SK-N-SH treated with all-trans-retinoic acid at 6 μM for 48 hours (cell line): ENCODE measurements around the gene KLHL42.

Source experiments
- ISL1 ChIP-seq: fragments of 250-450 bp; sonication (Bioruptor Pico); IDR thresholded peaks from 2 replicates; pipeline ENCODE4 v2.1.2; 2022; ENCODE audit warnings: mild to moderate bottlenecking, moderate library complexity
- PATZ1 ChIP-seq: fragments of 250-450 bp; sonication (Bioruptor Pico); IDR thresholded peaks from 2 replicates; pipeline ENCODE4 v1.8.0; 2020; ENCODE audit warnings: mild to moderate bottlenecking, moderate library complexity, borderline replicate concordance
- TOX ChIP-seq: fragments of 250-450 bp; sonication (Bioruptor Pico); IDR thresholded peaks from 2 replicates; pipeline ENCODE4 v1.8.0; 2021; ENCODE audit warnings: mild to moderate bottlenecking, moderate library complexity, borderline replicate concordance
- ZFP30 ChIP-seq: fragments of 450-650 bp; formaldehyde crosslinking; IDR thresholded peaks from 2 replicates; pipeline ENCODE4 v1.5.0; 2022; ENCODE audit warnings: mild to moderate bottlenecking, moderate library complexity

GRCh38 chr12:27826076-27826475 lies 46.0 kb downstream of the KLHL42 start:
- no peak for TF ChIP-seq ZFP30
- no peak for TF ChIP-seq PATZ1
- TF ChIP-seq TOX (CRISPR knock-in tag) = no peak
- TF ChIP-seq ISL1 (CRISPR knock-in tag) = no peak
